IMR-90 (cell line): ENCODE data around the gene SPAG7.

Experiments used
- BHLHE40 ChIP-seq: fragments of 150-350 bp; IDR thresholded peaks from 2 replicates; pipeline ENCODE4 v1.6.1; 2016; ENCODE audit warnings: mild to moderate bottlenecking, low read depth, low read length
- CEBPB ChIP-seq: IDR thresholded peaks from 2 replicates; pipeline ENCODE4 v1.6.1; 2012; ENCODE audit warnings: low read depth, low read length, improper control_type of control experiment
- CTCF ChIP-seq: conservative IDR thresholded peaks from 2 replicates; pipeline ENCODE4 v1.5.1; 2012; ENCODE audit warnings: mild to moderate bottlenecking, low read depth, low read length, improper control_type of control experiment
- ELK1 ChIP-seq: fragments of 150-350 bp; IDR thresholded peaks from 2 replicates; pipeline ENCODE4 v1.6.1; 2016; ENCODE audit warnings: low read depth, mild to moderate bottlenecking, low read length, moderate library complexity, borderline replicate concordance
- MAZ ChIP-seq: IDR thresholded peaks from 2 replicates; pipeline ENCODE4 v1.6.1; 2012; ENCODE audit warnings: low read depth, mild to moderate bottlenecking, low read length, improper control_type of control experiment, moderate library complexity, borderline replicate concordance
- POLR2A ChIP-seq: IDR thresholded peaks from 2 replicates; pipeline ENCODE4 v1.6.1; 2012; ENCODE audit warnings: mild to moderate bottlenecking, low read depth, low read length
- RAD21 ChIP-seq: IDR thresholded peaks from 2 replicates; pipeline ENCODE4 v1.6.1; 2012; ENCODE audit warnings: low read length, improper control_type of control experiment
- RCOR1 ChIP-seq: IDR thresholded peaks from 2 replicates; pipeline ENCODE4 v1.6.1; 2012; ENCODE audit warnings: mild to moderate bottlenecking, low read length, improper control_type of control experiment; ENCODE audit not compliant: insufficient replicate concordance
- RFX5 ChIP-seq: IDR thresholded peaks from 2 replicates; pipeline ENCODE4 v1.8.0; 2012; ENCODE audit warnings: low read depth, mild to moderate bottlenecking, low read length, moderate library complexity
- TF ChIP-seq, protein P1 (sequence below): fragments of 150-350 bp; IDR thresholded peaks from 2 replicates; pipeline ENCODE4 v1.6.1; 2017; ENCODE audit warnings: mild to moderate bottlenecking, antibody characterized with exemption, low read length, low read depth

DNA sequence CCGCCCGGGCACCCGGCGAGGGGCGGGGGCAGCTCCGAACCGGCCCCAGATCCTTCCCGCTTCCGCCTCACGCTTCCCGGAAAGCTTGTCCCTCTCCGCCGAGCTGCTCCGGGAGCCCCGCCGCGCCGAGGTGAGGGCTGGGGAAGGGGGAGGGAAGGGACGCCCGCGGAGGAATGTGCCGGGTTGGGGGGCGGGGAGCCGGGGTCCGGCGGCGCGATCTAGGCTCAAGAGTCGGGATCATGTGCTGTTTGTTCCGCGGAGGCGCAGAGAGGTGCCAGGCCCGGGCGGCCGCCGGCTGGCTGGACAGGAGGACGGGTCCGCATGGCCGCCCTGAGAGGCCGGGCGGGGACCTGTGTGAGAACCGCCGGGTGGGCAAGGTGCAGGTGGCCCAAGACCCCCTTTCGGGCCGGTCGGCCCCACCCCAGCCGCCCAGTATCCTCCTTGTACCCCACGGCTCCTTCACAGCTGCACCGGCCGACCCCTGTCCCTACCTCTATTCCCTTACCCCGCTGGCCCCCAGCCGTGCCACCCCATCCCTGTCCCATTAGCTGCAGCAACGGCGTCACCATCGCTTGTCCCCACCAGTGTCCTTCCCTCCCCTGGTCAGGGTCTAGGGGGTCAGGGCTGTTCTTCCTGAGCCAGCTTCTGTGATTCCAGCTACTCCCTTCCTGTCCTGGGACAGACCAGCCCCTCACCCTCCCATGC is 30.6 kb upstream of the SPAG7 start:
- TF ChIP-seq CTCF = no peak
- TF ChIP-seq POLR2A = no peak
- TF ChIP-seq CEBPB = no peak
- no peak for TF ChIP-seq BHLHE40
- no peak for TF ChIP-seq RAD21
- TF ChIP-seq, protein P1, sequence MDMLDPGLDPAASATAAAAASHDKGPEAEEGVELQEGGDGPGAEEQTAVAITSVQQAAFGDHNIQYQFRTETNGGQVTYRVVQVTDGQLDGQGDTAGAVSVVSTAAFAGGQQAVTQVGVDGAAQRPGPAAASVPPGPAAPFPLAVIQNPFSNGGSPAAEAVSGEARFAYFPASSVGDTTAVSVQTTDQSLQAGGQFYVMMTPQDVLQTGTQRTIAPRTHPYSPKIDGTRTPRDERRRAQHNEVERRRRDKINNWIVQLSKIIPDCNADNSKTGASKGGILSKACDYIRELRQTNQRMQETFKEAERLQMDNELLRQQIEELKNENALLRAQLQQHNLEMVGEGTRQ = no peak
- TF ChIP-seq RCOR1 = no peak
- TF ChIP-seq MAZ = no peak
- no peak for TF ChIP-seq RFX5
- TF ChIP-seq ELK1 = no peak
